Raji (cell line): ENCODE data around the gene AURKB.

Experiments
- POLR2A ChIP-seq: IDR thresholded peaks from 2 replicates; pipeline ENCODE4 v1.6.1; 2011; ENCODE audit warnings: low read depth, low read length, control low read depth; ENCODE audit not compliant: insufficient read depth

AURKB gene

DNA sequence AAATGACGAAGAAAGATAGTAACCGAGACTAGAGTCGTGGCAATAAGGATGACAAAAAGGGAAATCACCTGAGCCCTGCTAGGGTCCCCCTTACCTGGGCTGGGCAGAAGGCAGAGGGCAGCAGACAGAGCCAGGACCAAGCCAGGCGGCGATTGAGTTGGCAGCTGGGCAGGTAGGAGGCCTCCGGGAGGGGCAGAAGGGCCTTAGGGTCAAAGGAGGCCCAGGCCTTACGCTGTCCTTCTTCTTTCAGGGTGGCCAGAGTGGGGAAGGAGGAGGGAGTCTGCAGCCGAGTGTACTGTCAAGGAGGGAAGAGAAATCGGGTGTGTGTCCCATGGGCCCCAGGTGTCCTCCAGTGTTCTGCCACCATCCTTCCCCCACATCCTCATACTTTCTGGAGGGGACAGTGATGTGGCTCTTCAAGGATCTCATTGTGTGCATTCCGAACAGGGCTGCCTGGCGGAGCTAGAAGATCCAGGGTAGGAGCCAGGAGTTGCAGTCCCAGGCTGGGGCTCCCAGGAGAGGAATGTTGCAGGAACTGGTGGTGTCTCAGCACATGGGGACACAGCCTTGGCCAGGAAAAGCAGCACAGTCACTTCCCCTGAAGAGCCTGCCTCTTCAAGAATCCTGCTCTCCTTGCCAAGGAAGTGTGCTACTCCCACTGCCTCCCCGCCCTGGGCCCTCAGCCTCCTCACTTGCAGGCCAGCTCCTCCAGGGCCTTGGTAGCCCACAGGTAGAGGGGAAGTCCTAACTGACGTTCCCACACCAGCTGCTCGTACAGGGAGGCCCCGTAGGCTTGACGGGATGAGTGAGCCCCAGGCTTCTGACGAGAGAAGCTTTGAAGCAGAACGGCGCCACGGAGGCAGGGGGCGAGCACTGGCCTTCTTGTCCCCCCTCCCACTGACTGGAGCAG lies 24.2 kb upstream of the AURKB start:
- no peak for TF ChIP-seq POLR2A

DNA sequence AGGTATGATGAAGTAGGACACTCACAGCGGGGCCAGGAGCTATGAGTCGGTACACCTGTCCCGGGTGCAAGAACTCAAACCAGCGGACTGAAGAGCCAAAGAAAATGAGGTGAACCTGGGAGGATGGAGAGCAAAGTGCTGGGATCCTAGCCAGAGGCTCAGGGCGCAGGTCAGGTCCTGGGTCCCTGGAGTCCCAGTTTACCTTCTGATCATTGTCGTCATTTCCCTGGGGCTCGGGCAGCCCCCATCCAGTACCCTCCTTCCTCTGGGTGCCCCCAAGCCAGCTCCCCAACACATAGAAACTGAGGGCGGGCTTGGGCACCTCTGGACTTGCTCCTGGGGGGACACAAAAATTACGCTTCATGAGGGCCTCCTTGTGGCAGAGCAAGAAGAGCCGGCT lies 21.3 kb upstream of the AURKB start:
- no peak for TF ChIP-seq POLR2A

DNA sequence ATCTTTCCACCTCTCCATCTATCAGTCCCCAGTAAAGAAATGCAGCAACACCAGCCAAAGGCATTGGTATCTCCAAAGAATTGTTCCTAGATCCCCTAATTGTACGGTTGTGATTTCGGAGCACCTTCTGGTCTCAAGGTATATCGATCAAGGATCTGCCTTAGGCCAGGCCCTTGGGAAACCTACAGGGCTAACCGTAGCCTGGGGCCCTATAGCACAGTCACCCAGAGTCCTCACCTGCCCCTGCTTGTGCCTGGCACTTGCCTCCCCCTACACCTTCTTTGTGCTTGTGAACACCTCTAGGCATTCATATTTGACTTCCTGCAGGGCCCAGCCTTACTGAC lies 16.8 kb upstream of the AURKB start:
- TF ChIP-seq POLR2A = no peak

DNA sequence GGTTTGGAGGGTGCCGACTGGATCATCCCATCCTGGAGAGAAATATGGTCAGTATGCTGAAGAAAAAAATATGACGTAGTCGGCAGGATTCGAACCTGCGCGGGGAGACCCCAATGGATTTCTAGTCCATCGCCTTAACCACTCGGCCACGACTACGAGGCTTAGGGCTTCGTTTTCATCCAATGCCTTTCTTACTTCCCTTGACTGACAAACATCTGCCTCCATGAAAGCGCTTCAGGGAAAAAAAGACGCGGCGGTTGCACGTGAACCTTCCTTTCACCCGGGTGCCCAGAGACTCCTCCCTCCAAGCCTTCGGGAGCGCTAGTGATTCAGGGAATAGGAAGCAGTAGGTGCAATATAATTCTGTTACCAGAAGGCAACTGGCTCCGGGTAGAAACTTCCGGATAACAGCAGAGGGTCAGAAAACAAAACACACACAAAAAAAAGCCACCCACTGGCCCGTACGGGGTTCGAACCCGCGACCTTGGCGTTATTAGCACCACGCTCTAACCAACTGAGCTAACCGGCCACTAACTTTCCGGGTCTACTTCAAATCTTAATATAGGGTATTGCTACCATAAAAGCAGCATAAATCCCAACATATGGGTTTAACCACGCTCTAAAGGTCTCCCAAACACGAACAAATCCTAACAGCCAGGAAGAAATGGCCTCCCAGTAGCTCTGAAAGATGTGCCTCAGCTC lies 16.3 kb upstream of the AURKB start:
- peak; percentile 44 for TF ChIP-seq POLR2A

DNA sequence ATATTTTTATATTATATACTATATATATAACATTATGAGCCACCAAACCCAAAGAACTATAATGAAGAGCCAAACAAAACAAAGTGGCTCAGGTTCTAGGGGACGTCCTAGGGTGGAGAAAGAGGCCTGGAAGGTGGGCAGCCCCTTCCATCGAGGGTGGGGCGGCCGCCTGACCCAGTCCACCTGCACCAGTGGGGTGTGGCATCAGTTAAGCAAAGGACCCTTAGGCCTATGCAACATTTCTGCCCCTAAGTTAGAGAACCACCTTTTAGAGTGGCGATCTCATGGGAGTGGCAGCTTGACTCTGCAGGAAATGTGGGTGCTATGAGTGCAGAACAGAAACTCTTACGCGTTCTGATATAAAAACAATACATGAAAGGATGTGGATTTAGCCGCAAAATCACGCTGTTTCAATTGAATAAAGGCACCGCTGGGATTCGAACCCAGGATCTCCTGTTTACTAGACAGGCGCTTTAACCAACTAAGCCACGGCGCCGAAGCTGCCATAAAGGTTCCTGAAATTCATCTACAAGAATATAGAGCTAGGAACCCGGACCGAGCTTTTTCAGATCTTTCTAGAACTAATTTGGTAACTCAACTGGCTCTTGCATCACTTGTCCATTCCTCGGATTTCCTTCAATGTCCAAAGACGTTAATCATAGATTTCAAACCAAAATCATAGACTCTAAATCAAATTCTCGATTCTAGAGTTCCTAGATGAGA lies 15.6 kb upstream of the AURKB start:
- TF ChIP-seq POLR2A = peak; percentile 25; the same call in 1 of the 2 replicates

DNA sequence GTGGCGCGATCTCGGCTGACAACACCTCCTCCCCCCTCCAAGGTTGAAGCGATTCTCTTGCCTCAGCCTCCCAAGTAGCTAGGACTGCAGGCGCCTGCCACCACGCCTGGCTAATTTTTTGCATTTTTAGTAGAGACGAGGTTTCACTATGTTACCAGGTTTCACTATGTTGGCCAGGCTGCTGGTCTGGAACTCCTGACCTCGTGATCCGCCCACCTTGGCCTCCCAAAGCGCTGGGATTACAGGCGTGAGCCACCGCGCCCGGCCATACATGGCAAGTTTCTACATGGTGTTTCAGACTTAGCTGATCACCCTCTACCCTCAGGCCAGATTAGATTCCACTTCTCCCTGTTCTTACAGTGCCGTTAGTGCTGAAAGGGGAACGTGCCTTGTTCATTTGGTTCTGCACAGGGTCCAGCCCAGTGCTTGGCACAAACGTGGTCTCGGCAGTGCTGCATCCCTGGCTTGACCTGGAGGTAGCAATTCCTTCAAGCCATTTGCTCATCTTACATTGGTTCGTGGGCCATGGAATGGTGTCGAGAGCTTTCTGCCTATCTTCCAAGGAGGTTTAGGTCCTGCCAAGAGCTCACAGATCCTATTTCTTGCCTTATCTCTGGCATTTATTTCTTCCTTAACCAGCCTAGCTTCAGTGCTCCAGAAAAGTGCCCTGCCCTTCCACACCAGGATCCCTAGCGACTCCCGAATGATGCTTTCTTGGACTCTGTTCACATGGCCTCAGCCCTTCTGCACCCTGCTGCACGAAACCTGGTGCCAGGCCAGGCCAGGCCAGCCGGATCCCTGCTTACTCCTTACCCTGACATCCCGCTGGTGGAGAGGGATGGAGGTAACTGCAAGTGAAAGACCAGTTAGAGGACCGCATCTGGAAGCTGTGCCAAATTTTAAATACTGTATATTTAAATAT lies 14.8 kb upstream of the AURKB start:
- no peak for TF ChIP-seq POLR2A

DNA sequence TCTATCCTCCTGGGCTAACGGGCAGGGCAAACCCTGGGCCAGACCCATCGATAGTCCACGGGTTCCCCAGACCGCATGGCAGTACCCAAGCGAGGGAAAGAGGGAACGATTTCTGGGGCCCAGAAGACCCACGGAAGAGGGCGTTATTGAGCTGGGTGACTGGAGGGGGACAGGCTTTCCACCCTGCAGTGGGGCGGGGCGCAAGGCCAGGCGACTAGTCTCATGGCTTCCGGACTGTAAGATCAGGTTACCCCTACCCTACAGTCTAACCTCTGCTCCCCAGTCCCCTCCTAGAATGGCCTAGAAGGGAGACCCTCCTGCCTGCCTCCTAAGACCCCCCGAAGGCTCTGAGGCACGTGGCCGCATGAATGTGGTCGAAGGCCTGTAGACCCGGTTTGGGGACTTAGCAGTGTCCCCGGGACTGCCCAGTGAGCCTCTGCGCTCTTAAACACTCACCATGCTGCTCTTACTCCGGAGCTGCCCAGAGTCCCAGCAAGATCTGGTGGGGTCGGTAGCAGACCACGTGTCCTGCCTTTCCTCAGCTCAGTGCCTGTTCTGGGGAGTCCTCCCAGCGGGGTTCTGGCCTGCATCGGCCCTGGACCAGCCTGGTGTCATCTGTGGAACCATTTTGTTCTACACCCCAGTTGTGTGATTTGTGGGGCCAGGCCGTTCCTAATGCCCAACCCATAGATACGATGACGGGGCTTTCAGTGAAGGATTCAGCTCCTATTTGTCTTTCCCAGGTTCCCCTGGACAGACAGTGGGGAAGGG lies 13.2 kb upstream of the AURKB start:
- no peak for TF ChIP-seq POLR2A

DNA sequence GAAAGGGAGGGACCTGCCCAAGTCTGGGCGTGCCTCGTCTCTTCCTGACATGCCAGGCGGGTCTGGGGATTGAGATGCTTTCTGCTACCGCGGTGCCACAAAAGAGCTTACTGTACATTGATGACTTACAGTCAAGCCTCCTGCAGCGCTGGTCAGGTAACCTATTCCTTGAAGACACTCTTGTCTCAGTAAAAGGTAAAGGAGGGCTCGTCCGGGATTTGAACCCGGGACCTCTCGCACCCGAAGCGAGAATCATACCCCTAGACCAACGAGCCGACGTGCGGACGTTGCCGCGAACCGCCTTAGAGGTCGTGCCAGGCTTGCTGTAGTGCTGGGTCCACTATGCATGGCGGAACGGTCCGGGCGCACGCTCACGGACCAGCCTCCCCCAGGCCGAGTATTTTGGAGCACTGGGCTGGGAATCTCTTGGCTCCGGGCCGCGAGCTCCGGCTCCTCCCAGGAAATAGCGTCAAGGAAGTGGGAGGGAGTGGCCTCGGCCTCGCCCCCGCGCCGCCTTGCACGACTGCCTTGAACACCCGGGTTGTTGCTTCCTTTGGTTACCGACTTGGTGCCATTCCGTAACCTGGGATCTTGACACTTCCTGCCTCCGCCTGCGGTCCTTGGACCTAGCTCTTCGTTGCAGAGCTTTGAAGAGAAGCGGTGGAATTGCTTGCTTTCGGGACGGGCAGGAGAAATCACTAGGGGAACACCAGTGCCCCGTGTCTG lies 12.4 kb upstream of the AURKB start:
- peak; percentile 91 for TF ChIP-seq POLR2A

DNA sequence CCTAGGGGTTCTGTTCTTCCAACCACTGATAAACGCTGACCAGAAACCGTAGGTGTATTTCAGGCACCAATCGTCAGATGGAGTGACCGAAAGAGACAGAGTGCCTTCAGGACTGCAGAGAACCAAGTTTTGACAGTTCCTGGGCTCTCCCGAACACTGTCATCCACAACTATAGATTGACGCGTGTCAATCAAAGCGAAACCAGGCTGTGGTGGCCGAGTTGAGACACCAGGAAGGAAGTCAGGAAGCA lies 11.9 kb upstream of the AURKB start:
- no peak for TF ChIP-seq POLR2A

DNA sequence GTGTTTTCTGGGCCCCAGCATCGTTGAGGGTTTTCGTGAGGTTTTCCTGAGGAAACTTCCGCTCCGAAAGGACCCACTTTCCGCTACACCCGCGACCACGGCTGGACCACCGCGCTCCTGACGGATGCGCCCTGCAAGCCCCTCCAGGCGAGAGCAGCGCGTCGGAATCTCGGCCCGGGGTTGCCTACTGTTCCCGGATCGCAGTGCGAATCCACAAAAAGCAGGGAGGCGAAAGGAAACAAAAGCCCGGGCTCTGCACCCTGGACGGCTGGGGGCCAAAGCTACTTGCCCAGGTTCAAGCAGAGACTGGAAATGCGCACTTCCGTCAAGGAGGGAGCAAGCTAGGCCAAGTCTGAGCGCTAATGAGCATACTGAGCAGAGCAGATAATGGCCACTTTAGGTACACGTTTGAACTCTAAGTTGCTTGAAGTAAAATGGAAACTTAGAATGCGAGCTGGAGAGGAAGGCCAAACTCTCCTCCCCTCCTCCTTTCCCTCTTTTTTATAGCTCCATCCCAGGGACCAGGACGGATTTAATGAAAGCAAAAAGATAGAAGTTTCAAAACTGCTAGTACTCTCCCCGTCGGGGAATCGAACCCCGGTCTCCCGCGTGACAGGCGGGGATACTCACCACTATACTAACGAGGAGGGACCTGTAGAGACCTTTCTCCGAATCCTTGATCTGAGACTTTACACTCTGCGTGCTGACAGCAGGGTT lies 11.4 kb upstream of the AURKB start:
- TF ChIP-seq POLR2A = peak; percentile 29; the same call in 1 of the 2 replicates

DNA sequence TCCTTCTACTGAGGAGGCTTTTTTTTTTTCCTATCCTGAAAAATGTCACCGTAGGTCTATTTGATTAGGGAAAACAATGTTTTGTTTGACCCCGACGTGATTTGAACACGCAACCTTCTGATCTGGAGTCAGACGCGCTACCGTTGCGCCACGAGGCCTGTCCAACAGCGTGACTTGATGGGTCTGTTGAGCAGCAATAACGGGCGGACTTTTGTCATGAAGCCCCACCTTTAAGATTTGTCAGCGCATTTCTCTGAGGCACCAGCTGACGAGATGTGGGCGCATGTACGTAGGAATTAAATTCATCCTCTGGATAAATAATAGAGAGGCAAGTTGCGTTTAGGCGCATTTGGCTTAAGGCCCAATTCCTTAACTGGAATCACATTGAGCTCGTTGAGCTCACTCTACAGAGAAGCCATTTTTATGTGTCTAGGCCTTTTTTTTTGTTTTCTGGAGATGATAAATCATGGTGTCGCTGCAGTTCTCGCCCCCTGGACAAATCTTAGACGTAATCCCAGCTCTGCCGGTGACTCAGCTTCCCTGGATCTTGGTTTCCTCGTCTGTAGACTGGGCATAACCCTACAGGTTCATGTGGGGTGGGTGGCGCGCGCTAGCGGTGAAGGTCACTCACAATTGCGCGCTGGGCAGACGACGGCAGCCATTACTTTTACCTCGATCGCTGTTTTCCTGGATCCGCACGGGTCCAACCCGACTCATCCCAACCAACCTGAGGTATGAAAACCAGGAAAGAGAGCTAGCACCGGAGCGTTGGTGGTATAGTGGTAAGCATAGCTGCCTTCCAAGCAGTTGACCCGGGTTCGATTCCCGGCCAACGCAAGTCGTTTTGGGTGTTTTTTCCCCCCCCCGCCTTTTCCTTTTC lies 10.6 kb upstream of the AURKB start:
- TF ChIP-seq POLR2A = 0 out of 2 replicates have a peak, but pooled peaks have one; percentile 35
